Central memory CD8-positive, alpha-beta T cell (primary cell): Measurements from ENCODE around the gene ARHGAP35.
A peak's percentile ranks its signal among the peaks of the same experiment; 100 is the strongest.
"Not testable (repeated sequence)": the region's sequence is repeated elsewhere in the genome, so short reads cannot be mapped to it uniquely, and the experiment has no call there.

Experiments
- ATAC-seq: fragments of 150-1000 bp; cut with Tn5 transposase; replicated peaks from 2 replicates; pipeline ENCODE4 v1.10.0; 2022; ENCODE audit warnings: mild to moderate bottlenecking, moderate FRiP score, moderate number of reproducible peaks; ENCODE audit not compliant: poor library complexity, severe bottlenecking; ENCODE audit errors: extremely low read depth
- DNase-seq, 2 donors: peaks; one replicate each; pipeline ENCODE4 v3.0.0; 2021; ENCODE audit warnings: low spot score in 2 of 2
- H3K27ac Mint-ChIP-seq: one replicate; pipeline ENCODE4 v1.8.0; 2022; ENCODE audit warnings: low read depth, mild to moderate bottlenecking, moderate library complexity, mixed read lengths
- H3K27me3 Mint-ChIP-seq: one replicate; pipeline ENCODE4 v1.8.0; 2022; ENCODE audit warnings: mixed read lengths
- H3K36me3 Mint-ChIP-seq: one replicate; pipeline ENCODE4 v1.8.0; 2022; ENCODE audit warnings: mild to moderate bottlenecking, moderate library complexity, mixed read lengths; ENCODE audit not compliant: insufficient read depth
- H3K4me1 Mint-ChIP-seq: one replicate; pipeline ENCODE4 v1.8.0; 2022; ENCODE audit warnings: mixed read lengths
- H3K4me3 Mint-ChIP-seq: one replicate; pipeline ENCODE4 v1.8.0; 2022; ENCODE audit warnings: mild to moderate bottlenecking, moderate library complexity, mixed read lengths
- H3K9me3 Mint-ChIP-seq: one replicate; pipeline ENCODE4 v1.8.0; 2022; ENCODE audit warnings: mixed read lengths

The ARHGAP35 gene

DNA sequence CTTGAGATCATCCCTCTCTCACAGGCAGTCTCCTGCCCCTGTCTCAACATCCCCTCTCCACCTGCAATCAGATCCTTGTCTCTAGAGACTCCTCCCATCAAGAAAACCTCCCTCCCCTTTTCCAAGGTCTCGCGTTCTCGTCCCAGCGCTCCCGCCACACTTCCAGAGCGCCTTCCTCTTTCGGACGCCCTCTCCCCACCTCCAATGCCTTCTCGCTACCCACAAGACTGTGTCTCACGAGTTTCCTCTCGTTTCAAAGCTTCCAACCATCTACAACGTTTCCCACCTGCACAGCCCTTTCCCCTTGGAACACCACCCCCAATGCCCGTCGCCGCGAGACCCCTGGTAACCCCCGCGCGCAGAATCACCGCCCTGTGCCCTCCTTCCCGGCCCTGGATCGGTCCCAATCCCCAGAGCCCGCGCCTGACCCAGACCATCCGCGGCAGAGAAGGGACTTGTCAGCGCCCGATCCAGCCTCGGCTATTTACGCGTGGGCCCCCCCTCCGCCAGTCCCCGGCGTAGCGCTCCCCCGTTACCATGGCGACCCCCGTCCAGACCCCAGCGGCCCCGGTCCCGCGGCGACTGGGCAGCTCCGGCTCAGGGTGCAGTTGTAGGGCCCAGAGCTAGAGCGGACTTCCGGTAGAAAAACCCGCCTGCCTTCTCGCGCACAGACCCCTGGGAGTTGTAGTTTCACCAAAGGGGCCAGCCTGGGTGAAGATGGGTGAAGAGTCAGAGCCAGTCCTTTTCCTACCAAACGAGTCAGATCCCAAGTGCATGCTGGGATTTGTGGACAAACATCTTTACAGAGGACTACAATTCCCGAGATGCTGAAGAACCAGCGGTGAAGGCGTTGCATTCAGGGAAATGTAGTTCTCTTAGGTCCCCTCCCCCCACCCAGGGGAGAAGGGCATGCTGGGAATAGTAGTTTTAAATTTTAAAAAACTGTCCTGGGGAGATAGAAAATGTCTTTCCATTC, 10.3 kb upstream of the ARHGAP35 start, which contains the start of gene AP2S1:
TSS of gene AP2S1 (minus strand) at position 619 of the 976 bp plus-strand sequence. CDS start at position 539, 80 bp downstream.
- H3K9me3 Mint-ChIP-seq, result no peaks in the 10 kb centered on the region
- ATAC-seq, result peak; percentile 93
- H3K27me3 Mint-ChIP-seq, result no peaks in the 10 kb centered on the region

DNA sequence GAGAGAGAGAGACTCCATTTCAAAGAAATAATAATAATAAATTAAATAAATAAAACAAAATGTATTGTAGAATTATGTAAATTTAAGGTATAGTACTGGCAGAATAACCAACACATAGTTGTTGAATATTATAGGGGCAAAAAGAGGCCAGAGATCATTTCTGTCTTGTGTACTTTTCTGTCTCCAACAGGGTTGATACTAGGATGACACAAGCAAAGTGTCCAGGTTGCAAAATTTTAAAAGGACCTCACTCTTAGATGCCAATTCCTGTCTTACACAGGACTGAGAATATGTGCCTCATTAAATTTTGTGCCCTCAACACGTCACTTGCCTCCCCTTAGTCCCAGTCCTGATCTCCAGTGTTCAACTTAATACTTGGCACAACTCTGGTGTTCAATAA, 8.0 kb upstream of the ARHGAP35 start:
- H3K36me3 Mint-ChIP-seq, result peaks cover 8% of the 10 kb centered on the region
- no peak for ATAC-seq
- no peaks in the 10 kb centered on the region for H3K9me3 Mint-ChIP-seq
- no peak overlapping the region for H3K4me3 Mint-ChIP-seq
- no peak for DNase-seq
- no peaks in the 10 kb centered on the region for H3K27me3 Mint-ChIP-seq
- peaks cover 34% of the 10 kb centered on the region for H3K4me1 Mint-ChIP-seq
- H3K27ac Mint-ChIP-seq, result no peak overlapping the region

More for the DNA sequence above, 10.3 kb upstream of the ARHGAP35 start, which contains the start of gene AP2S1:
- Mint-ChIP-seq H3K4me1 (peaks cover 34% of the 10 kb centered on the region), H3K4me3 (peak within 1 kb of the TSS; percentile 89), H3K27ac (peak within 1 kb of the TSS; percentile 88), H3K36me3 (peaks cover 14% of the 10 kb centered on the region)
- DNase-seq, result peak; percentile 83 to 93

DNA sequence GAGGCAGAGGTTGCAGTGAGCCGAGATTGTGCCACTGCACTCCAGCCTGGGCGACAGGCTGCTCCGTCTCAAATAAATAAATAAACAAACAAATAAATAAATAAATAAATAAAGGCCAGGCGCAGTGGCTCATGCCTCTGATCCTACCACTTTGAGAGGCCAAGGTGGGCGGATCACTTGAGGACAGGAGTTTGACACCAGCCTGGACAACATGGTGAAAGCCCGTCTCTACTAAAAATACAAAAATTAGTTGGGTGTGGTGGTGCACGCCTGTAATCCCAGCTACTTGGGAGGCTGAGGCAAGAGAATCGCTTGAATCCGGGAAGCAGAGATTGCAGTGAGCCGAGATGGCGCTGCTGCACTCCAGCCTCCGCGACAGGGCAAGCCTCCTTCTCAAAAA, 6.1 kb upstream of the ARHGAP35 start:
- DNase-seq, H3K9me3 Mint-ChIP-seq, H3K4me3 Mint-ChIP-seq, H3K36me3 Mint-ChIP-seq, H3K27ac Mint-ChIP-seq, H3K27me3 Mint-ChIP-seq, ATAC-seq: not testable (repeated sequence)
- H3K4me1 Mint-ChIP-seq, result peaks cover 29% of the 10 kb centered on the region

GRCh38 chr19:46856062-46857022, 4.5 kb upstream of the ARHGAP35 start:
- DNase-seq (peak; percentile 69 to 82), ATAC-seq (peak; percentile 66)
- peaks cover 9% of the 10 kb centered on the region for H3K36me3 Mint-ChIP-seq
- no peaks in the 10 kb centered on the region for H3K27me3 Mint-ChIP-seq
- no peak overlapping the region for H3K27ac Mint-ChIP-seq
- H3K9me3 Mint-ChIP-seq, result no peaks in the 10 kb centered on the region
- peaks cover 21% of the 10 kb centered on the region for H3K4me1 Mint-ChIP-seq
- peak overlapping the region; percentile 63 for H3K4me3 Mint-ChIP-seq

GRCh38 chr19:46859637-46860124, 1.1 kb upstream of the ARHGAP35 start:
- Mint-ChIP-seq H3K4me3 (no peak overlapping the region), H3K9me3 (no peaks in the 10 kb centered on the region), H3K36me3 (peaks cover 9% of the 10 kb centered on the region), H3K27ac (peak overlapping the region; percentile 53), H3K4me1 (peaks cover 21% of the 10 kb centered on the region), H3K27me3 (no peaks in the 10 kb centered on the region)
- DNase-seq, result no peak
- no peak for ATAC-seq

DNA sequence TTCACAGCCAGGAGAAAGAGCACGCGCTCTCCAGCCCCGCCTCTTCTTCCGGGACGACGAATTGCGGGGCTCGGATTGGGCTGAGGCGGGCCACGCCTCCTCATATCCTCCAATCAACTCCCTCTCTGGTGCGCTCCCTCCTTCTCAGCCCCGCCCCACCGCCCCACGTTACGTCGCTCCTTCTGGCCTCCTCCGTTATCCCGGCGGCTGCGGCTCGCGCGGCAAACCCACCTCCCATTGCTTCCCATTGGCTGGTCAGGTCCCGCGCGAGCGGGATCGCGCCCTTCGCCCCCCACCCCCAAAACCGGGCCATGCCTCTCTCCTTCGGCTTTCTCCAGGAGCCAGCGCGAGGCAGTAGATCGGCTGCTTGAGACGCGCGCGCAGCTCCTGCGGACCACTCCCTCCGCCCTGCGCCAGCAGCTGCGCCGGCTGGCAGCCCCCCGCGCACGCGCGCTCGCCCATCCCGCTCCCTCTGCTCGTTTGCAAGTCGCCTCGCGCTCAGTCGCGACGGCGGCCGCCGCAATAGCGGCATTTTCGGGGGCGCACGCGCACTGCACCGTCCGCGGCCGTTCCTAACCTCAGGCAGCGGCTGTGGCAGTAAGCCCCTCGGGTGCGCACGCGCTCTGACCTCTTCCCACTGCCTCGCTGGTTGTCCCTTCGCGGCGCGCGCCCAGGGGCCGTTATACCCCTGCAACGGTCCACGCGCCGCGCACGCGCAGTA, 512 bp upstream of the ARHGAP35 start:
- Mint-ChIP-seq H3K4me1 (peaks cover 20% of the 10 kb centered on the region), H3K9me3 (no peaks in the 10 kb centered on the region), H3K36me3 (peaks cover 9% of the 10 kb centered on the region), H3K4me3 (no peak overlapping the region), H3K27ac (peak overlapping the region; percentile 53), H3K27me3 (no peaks in the 10 kb centered on the region)
- ATAC-seq, result peak; percentile 77
- peak; percentile 85 to 88 for DNase-seq

GRCh38 chr19:46861691-46862502, 1.1 kb downstream of the ARHGAP35 start:
- Mint-ChIP-seq H3K4me1 (peaks cover 6% of the 10 kb centered on the region), H3K9me3 (no peaks in the 10 kb centered on the region), H3K27ac (no peak overlapping the region), H3K36me3 (peaks cover 11% of the 10 kb centered on the region), H3K4me3 (no peak overlapping the region), H3K27me3 (no peaks in the 10 kb centered on the region)
- ATAC-seq (no peak), DNase-seq (no peak)

DNA sequence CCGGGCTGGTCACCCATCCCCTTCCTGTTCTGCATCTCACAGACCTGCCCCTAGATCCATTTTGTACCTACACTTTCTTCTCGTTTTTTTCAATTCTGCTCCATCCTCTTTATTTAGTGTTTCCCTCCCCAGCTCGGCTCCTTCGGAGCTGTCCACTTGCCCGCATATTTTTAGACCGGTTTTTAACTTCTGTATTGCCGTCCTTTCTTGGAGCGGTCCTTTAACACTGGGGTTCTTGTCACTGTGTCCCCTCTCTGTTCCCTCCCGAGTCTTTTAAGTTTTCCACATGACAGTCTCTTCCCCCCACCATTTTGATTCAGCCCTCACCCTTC, 1.7 kb downstream of the ARHGAP35 start:
- ATAC-seq (no peak), DNase-seq (no peak)
- H3K4me1 Mint-ChIP-seq, result peaks cover 6% of the 10 kb centered on the region
- H3K4me3 Mint-ChIP-seq, result no peak overlapping the region
- H3K9me3 Mint-ChIP-seq, result no peaks in the 10 kb centered on the region
- peaks cover 11% of the 10 kb centered on the region for H3K36me3 Mint-ChIP-seq
- no peak overlapping the region for H3K27ac Mint-ChIP-seq
- no peaks in the 10 kb centered on the region for H3K27me3 Mint-ChIP-seq

DNA sequence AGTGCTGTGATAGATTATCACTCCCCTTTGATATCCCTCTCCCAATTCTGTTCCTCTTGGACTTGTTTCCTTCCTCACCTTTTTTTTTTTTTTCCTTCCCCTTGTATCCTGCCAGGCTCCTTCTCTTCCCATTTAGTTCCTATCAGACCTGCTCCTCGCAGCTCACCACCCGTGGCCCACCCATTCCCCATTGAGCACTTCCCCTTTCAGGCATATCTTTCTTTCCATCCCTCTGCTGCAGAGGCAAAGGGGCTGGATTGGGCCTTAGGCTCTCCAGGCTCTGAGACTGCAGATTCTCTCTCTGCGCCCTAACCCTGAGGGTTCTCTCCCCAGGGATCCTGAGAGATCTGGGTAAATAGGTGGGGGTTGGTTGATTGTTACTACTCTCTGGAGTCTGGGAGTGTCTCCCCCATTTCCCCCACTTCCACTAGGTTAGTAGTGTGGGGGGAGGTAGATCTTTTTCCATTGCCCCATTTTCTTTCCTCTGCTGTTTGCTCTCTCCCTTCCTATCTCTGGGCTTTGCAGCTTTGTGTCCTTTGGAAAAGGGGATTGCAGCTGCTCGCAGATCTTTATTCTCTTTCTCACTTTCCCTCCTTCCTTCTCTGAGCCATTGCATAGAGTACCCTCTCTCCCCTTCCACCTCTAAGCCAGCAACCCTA, 2.3 kb downstream of the ARHGAP35 start:
- Mint-ChIP-seq H3K27ac (no peak overlapping the region), H3K4me1 (peaks cover 6% of the 10 kb centered on the region), H3K36me3 (peaks cover 11% of the 10 kb centered on the region), H3K4me3 (no peak overlapping the region), H3K27me3 (no peaks in the 10 kb centered on the region), H3K9me3 (no peaks in the 10 kb centered on the region)
- DNase-seq, result no peak
- ATAC-seq, result no peak

GRCh38 chr19:46863818-46864629, 3.2 kb downstream of the ARHGAP35 start:
- DNase-seq, result no peak

More at GRCh38 chr19:46863818-46864629, 3.2 kb downstream of the ARHGAP35 start:
- peaks cover 7% of the 10 kb centered on the region for H3K4me1 Mint-ChIP-seq
- no peak overlapping the region for H3K4me3 Mint-ChIP-seq
- no peak overlapping the region for H3K27ac Mint-ChIP-seq
- H3K36me3 Mint-ChIP-seq, result peaks cover 11% of the 10 kb centered on the region
- no peaks in the 10 kb centered on the region for H3K9me3 Mint-ChIP-seq
- ATAC-seq, result no peak
- no peaks in the 10 kb centered on the region for H3K27me3 Mint-ChIP-seq
